GM11168 (cell line): ENCODE results near the gene STX7.

Experiments
- in situ Hi-C: fragments of 300-500 bp; cut with MboI; formaldehyde crosslinking; loops from one replicate; pipeline ENCODE4 v1.12.0; 2022; ENCODE audit warnings: low sequenced_read_pairs; ENCODE audit not compliant: unreplicated experiment

Gene STX7

GRCh38 chr6:132481189-132481588 lies 31.7 kb downstream of the STX7 start:
- in situ Hi-C loops = loop anchor here (10.0 kb wide), 1 partner anchor 206 kb away; no protein-coding TSS in a partner anchor

GRCh38 chr6:132479131-132479530 lies 33.8 kb downstream of the STX7 start:
- in situ Hi-C loops = no loop called here

- in situ Hi-C loops = no loop called here
Observed at GRCh38 chr6:132478674-132479073, 34.2 kb downstream of the STX7 start.

- in situ Hi-C loops = no loop called here
Observed at GRCh38 chr6:132478266-132478665, 34.6 kb downstream of the STX7 start.

- in situ Hi-C loops = no loop called here
Observed at GRCh38 chr6:132476688-132477087, 36.2 kb downstream of the STX7 start.

GRCh38 chr6:132475925-132476324 lies 37.0 kb downstream of the STX7 start:
- in situ Hi-C loops = no loop called here

- in situ Hi-C loops = no loop called here
Observed at GRCh38 chr6:132471787-132472186, 41.1 kb downstream of the STX7 start.

- in situ Hi-C loops = no loop called here
Observed at GRCh38 chr6:132466952-132467351, 46.0 kb downstream of the STX7 start.

- in situ Hi-C loops = no loop called here
Observed at GRCh38 chr6:132465530-132466485, 47.1 kb downstream of the STX7 start.

GRCh38 chr6:132464538-132465256 lies 48.2 kb downstream of the STX7 start:
- in situ Hi-C loops = no loop called here

- in situ Hi-C loops = no loop called here
Observed at GRCh38 chr6:132461958-132462357, 51.0 kb downstream of the STX7 start.

GRCh38 chr6:132459605-132459952 lies 53.3 kb downstream of the STX7 start:
- in situ Hi-C loops = no loop called here

- in situ Hi-C loops = no loop called here
Observed at GRCh38 chr6:132458887-132459604, 53.9 kb downstream of the STX7 start.

- in situ Hi-C loops = no loop called here
Observed at GRCh38 chr6:132456700-132457143, 56.2 kb downstream of the STX7 start.

GRCh38 chr6:132446855-132447241 lies 66.1 kb downstream of the STX7 start:
- in situ Hi-C loops = no loop called here

- in situ Hi-C loops = no loop called here
Observed at GRCh38 chr6:132446141-132446854, 66.6 kb downstream of the STX7 start.

- in situ Hi-C loops = no loop called here
Observed at GRCh38 chr6:132445201-132445951, 67.5 kb downstream of the STX7 start.

- in situ Hi-C loops = no loop called here
Observed at GRCh38 chr6:132443206-132443605, 69.7 kb downstream of the STX7 start.

- in situ Hi-C loops = no loop called here
Observed at GRCh38 chr6:132430110-132430509, 82.8 kb downstream of the STX7 start.
